Subcutaneous adipose tissue (tissue), 4 donors: ENCODE results near the gene PDE4B. TPM values are rescaled to one million over a fixed set of nuclear protein-coding genes. Genes with fewer than 3 reads are reported as not detected.

Experiments used
- CTCF ChIP-seq: fragments of 450-650 bp; IDR thresholded peaks from one replicate; pipeline ENCODE4 v1.5.1; 2016; ENCODE audit warnings: low read depth, mild to moderate bottlenecking, control low read depth, antibody characterized with exemption, moderate library complexity
- total RNA-seq, 4 donors: library from RNA; depleted of rRNA; stranded (reverse); fragments of >200 nt; gene quantifications; one replicate each; pipeline ENCODE4 v1.1.0, GENCODE V29; 2016

The PDE4B gene
- total RNA-seq, 4 donors from 2014 or later = 8.5 to 31.8 (median 15.5) TPM

GRCh38 chr1:66302184-66302742 is 509.6 kb downstream of the PDE4B start:
- no peak for TF ChIP-seq CTCF

GRCh38 chr1:66302815-66303214 is 510.1 kb downstream of the PDE4B start:
- no peak for TF ChIP-seq CTCF

GRCh38 chr1:66303646-66304045 is 511.0 kb downstream of the PDE4B start:
- TF ChIP-seq CTCF = no peak

GRCh38 chr1:66304128-66304527 is 511.4 kb downstream of the PDE4B start:
- TF ChIP-seq CTCF = no peak

- TF ChIP-seq CTCF = no peak
Observed at GRCh38 chr1:66305927-66306326, 513.2 kb downstream of the PDE4B start.

GRCh38 chr1:66309006-66309741 is 516.5 kb downstream of the PDE4B start:
- no peak for TF ChIP-seq CTCF

- TF ChIP-seq CTCF = no peak
Observed at GRCh38 chr1:66311092-66311491, 518.4 kb downstream of the PDE4B start.
